ENCODE results near the gene YES1.
"Not testable (repeated sequence)": the region's sequence is repeated elsewhere in the genome, so short reads cannot be mapped to it uniquely, and the experiment has no call there.

The YES1 gene

DNA sequence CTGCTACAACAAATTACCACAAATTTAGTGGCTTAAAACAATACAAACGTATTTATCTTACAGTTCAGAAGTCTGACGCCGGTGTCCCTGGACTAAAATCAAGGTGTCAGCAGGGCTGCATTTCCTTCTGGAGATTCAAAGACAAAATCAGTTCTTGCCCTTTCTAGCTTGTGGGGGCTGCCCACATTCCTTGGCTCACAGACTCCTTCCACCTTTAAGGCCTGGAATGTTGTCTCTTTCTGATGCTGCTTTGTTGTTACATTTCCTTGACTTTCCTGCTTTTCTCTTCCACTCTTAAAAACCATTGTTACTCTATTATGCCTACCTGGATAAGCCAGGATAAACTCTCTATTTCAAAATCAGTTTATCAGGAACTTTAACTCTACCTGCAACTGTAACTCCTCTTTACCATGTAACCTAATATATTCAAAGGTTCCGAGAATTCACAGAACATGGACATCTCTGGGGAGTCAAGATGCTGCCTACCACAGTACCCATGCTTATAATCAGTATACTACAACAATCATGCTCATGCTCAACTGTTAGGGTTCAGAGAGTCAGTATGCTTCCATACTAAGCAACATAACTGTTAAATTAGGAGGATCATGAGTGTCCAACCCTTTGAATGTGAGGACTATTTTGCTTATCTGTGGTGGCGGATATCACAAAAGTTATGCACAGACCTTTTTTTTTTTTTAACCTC is 27.4 kb downstream of the YES1 start:
- no peak for DNase-seq (ENCODE audit: low spot score)

DNA sequence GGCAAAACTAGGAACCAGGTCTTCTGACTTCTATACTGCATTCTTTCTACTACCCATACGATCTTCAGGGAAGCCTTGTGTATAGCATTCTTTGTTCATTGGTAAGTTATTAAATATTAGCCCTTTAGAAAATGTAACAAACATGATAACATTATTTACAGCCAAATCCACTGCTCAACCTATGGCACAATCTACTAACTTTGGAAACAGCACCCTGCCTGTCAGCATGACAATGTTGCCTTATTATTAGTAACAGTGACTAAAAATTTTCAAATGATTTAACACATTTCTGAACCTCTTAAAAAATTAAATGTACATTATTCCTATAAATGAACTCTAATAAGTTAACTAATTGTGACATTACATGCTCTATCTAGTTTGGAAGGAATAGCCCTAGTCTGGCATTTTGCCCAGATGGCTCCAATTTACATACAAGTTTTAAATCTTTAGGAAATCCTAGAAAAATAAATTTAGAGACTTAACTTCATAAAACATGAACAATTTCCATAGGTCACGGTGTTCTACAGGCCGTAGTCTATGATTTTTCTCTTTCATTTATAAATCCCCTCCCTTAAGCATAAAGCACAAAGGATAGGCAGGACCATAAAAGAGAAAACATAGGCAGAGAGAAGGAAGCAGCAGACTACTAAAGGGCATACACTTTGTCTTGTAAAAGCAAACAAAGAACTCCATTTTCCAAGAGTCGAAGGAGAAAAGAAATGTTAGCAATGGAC is 33.7 kb downstream of the YES1 start:
- no peak for DNase-seq (ENCODE audit: low spot score)

DNA sequence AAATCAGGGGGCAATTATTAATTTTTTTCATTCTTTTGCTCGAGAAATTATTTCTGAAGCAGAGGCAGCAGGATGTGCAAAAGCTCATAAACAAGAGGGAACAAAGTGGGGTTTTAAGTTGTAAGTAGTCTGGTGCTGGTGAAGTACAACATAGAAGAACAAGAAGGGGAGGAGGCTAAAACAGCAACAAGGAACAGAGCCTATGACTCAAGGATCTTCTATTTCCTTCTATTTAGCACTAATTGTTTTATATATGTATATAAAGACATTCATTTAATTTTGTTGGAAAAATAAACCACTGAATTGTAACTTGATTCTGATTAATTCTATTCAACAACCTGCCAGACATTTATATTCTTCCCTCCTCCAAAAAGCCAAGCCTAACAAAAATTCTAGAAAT is 35.0 kb downstream of the YES1 start:
- no peak for DNase-seq (ENCODE audit: low spot score)

DNA sequence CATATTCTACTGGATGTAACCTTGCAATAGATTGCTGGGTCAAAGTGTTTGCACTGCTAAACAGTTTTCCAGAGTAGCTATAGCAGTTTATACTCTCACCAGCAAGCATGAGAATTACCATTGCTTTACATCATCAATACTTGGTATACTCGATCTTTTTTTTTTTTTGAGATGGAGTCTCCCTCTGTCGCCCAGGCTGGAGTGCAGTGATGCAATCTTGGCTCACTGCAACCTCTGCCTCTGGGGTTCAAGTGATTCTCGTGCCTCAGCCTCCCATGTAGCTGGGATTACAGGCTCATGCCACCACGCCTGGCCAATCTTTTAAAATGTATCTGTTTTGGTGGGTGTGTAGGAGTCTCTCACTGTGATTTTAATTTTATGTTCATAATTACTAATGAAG is 36.0 kb downstream of the YES1 start:
- DNase-seq (ENCODE audit: low spot score): not testable (repeated sequence)

DNA sequence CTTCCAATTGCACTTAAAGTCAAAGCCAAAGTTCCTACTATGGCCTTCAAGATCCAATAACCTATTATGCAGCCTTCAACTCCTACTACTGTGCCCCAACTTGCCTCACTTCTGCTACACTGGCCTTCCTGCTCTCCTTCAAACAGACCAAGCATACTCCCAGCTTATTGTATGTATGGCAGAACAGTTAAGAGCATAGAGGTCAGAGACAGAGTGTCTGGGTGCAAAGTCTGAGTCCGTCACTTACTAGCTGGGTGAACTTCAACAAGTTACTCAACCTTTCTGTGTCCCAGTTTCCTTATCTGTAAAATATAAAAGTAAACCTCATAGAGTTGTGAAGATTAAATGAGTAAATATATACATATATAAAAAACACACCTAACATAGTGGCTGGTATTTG is 37.2 kb downstream of the YES1 start:
- no peak for DNase-seq (ENCODE audit: low spot score)

DNA sequence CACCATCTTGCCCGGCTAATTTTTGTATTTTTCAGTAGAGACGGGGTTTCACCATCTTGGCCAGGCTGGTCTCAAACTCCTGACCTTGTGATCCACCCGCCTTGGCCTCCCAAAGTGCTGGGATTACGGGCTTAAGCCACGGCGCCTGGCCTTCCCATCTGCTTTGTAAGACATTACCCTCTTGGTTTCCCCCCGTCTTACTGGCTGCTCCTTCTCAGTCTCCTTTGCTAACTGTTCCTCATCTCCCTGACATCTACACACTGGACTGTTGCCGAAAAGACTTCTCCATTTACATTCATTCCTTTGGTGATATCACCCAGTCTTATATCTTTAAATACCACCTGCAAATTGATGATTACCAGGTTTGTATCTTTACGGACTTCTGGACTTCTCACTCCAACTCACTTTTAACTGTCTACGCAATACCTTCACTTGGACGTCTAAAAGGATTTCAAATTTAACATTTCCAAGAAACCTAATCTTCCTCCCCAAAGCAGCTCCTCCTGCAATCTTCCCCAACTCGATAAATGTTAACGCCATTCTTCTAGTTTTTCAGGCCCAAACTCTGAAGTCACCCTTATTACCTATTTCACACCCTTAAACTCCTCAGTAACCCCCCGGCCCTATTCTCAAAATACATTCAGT is 37.9 kb downstream of the YES1 start:
- no peak for DNase-seq (ENCODE audit: low spot score)

DNA sequence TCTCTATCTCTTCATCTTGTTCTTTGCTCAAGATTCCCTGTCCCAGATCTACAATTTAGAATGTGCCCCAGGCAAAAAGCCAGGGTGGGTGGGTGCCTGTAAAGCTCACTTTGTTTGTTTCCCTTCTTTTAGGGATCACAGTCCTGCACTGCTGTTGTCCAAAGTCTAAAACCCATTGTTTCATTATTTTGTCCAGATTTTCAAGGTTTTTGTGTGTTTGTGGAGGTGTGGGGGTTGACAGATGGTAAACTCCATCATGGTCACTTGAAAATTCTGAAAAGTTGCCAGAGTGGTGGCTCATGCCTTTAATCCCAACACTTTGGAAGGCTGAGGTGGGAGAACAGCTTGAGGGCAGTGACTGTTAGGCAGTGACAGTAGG is 41.5 kb downstream of the YES1 start:
- peak; percentile 15 for DNase-seq (ENCODE audit: low spot score)

DNA sequence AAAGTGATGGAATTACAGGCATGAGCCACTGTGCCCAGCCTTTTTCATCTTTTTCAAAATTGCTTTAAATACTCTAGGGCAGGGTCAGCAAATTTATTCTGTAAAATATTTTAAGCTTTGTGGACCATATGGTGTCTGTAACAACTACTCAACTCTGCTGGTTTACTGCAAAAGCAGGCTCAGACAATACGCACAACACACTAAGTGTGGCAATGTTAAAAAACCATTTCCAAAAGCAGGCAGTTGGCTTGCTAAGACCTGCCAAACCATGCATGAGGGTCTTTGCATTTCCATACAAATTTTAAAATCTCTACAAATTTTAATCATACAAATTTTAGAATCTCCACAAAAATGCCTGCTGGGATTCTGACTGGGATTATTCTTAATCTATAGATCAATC is 44.1 kb downstream of the YES1 start:
- DNase-seq (ENCODE audit: low spot score): no peak

DNA sequence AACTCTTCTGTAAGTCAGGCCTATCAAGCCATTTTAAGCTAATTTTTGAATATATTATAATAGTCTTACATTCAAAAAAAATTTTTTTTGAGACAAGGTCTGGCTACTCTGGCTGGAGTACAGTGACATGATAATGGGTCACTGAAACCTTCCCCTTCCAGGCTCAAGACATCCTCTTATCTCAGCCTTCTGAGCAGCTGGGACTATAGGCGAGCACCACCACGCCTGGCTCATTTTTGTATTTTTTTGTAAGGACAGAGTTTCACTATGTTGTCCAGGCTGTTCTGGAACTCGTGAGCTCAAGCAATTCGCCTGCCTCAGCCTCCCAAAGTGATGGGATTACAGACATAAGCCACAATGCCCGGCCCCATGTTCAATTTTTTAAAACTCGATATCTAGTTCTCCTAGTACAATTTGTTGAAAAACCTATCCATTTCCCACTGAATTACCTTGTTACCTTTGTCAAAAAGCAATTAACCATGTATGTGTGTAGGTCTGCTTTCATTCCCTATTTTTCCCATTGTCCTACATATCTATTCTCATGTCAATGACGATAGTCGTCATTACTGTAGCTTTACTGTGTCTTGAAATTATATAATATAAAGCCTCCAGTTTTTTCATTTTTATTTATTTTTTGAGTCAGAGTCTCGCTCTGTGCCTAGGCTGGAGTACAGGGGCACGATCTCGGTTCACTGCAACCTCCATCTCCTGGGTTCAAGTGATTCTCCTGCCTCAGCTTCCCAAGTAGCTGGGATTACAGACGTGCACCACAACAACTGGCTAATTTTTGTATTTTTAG is 44.8 kb downstream of the YES1 start:
- DNase-seq (ENCODE audit: low spot score): no peak

DNA sequence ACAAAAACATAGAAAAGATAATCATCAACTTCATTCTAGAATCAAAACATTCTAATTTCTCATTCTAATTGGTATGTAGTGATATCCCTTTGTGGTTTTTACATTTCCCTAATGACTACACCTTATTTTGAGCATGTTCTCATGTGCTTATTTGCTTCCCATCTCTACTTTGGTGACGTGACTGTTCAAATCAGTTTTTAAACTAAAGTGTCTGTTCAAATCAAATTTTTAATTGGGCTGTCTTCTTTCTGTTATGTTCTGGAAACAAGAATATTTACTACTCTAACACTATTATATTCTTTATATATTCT is 45.5 kb downstream of the YES1 start:
- DNase-seq (ENCODE audit: low spot score): no peak

DNA sequence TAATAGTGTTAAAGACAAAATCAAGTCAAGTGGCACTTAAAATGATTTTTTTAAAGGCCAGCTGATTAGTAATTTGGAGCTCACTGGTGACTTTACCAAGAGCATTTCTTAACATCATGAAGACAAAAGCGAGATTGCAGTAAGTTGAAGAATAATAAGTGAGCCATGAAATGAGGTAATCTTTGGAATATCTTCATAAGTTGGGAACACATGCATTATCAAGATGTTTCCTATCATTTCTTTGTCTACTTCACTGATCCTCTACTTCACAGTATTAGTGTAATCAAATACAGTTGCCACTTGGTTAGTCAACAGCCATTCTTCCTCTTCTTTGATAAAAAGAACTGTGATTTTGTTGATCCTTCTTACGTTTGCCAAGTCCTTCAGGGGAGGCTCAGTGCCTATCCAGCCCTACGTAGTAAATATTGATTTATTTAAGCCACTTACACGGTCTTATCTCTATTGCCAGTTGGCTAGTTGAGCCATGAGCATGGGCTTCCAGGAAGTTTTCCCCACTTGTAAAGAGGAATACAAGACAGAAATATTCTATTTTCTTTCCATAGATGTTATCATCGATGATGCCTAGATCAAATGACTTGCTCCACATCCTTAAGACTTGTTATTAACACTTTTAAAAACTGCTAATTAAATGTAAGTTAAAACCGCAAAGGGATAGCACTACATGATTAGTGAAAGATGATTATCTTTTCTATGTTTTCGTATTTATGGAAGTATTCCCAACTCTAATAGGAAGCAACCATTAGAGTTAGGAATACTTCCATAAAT is 46.1 kb downstream of the YES1 start:
- DNase-seq (ENCODE audit: low spot score): no peak

DNA sequence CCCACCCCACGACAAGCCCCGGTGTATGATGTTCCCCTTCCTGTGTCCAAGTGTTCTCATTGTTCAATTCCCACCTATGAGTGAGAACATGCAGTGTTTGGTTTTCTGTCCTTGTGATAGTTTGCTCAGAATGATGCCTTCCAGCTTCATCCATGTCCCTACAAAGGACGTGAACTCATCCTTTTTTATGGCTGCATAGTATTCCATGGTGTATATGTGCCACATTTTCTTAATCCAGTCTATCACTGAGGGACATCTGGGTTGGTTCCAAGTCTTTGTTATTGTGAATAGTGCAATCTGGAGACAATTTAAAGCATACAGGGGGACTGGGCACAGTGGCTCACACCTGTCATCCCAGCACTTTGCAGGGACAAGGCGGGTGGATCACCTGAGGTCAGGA is 52.2 kb downstream of the YES1 start:
- not testable (repeated sequence) for DNase-seq (ENCODE audit: low spot score)

DNA sequence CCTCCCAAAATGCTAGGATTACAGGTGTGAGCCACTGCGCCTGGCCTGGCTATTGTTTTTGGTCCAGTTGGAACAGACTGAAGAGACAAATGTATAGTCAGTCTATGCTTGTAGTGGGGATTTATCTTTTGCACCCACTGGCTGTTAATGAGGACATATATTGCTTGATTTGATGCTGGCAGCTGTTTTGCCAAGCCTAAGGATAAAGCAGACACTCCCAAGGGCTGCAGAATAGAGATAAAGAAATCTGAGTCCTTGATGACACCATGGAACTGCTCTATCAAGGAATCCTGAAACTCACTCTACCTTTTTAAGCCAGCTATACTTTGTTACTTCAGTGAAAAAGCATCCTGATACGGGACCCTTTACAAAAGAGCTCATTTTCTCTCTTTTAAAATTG is 56.5 kb downstream of the YES1 start:
- no peak for DNase-seq (ENCODE audit: low spot score)

DNA sequence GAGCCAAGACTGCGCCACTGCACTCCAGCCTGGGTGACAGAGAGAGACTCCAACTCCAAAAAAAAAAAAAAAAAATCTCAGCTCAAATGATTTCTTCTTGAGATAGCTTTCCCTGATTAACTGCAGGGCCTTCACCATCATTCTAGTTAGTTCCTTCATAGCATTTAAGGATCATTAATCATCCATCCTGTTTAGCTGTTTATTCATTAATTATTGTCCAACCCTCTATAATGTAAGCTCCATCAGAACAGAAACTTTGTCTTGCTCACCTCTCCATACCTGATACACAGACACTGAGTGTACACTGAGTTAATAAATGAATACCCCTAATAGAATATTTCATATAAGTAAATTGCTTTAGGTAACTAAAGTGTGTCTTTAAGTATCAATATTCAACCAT is 57.4 kb downstream of the YES1 start:
- no peak for DNase-seq (ENCODE audit: low spot score)

DNA sequence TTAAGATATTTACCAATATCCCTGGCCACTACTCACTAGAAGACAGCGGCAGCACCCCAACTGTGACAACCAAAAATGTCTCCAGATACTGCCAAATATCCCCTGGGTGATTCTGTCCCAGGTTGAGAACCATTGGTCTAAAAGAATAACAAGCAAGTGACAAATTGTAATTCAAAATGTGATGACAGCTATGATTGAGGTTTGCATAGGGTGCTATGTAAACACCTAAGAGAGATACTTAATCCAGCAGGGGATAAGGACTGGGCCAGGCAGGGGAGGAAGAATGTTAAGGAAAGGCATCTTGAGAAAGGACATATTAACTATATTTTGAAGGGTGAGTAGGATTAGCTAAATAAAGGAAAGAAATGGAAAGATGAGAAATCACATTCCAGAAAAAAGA is 61.6 kb downstream of the YES1 start:
- no peak for DNase-seq (ENCODE audit: low spot score)

DNA sequence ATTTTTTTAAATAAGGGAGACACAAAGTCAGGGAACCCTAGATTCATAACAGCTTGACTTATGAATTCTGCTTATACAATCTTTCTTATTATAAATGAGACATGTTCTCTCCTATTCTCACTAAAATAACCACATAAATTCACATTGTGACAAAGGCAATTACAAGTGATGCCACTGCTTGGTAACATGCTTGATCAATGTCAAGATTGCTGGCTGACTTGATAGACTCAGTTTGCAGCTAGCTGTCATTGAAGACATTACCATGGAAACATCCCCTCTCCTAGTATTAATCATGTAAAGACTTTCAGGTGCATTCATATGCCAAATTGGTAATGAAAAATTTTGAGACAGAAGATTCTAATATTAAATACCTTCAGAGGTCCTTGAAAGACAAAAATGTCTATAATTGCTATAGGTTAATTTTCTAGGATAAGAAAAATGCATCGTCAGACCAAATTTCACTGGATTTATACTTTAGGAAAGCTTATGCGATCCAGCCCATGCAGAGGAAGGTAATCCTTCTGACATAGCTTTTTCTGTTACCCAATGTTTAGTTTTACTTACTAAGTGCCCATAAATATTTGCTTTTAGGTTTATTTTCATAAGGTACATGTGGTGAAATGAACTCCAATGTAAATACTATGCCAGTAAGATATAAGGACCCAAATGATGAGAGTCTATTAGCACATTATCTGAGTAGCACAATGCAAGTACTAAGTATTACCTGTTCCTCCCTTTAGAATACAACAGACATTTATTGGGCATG is 67.0 kb downstream of the YES1 start:
- no peak for DNase-seq (ENCODE audit: low spot score)

DNA sequence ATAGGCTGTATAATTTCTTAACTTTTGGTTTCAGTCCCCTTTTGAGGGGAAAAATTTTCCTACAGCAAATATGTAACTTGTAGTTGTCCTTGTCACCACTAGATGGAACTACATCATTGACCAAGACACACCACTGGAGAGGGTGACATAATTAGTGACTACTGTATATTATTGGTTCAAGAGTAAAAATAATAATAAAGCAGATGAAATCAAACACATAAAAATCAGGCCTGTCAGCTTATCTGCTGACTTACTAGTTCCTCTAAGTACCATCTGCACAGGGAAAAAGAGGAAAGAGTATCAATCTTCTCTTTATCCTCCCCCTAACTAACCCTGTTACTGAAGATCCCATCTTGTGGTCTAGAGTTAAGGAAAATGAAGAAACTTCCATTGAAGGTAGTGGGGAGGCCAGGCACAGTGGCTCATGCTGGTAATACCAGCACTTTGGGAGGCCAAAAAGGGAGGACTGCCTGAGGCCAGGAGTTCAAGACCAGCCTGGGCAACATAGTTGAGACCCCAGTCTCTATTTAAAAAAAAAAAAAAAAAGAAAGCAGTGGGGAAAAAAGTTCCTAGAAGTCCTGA is 70.0 kb downstream of the YES1 start:
- DNase-seq (ENCODE audit: low spot score): peak; percentile 36

DNA sequence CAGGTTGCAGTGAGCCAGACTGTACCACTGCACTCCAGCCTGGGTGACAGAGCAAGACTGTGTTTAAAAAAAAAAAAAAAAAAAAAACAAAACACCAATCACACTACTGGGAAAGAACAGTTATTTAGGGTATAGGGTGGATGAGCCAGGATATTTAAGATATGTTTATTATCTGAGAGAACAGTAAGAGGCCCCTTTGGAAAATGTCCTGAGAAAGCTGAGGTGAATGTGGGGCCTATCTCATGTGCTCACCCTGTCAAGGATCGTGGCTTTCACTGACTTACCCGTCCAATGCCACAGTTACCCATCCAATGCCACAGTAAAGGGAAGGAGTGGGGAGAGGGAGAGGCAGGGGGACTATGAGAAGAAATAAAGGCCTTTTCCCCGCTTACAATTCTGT is 79.7 kb downstream of the YES1 start:
- DNase-seq (ENCODE audit: low spot score): no peak

DNA sequence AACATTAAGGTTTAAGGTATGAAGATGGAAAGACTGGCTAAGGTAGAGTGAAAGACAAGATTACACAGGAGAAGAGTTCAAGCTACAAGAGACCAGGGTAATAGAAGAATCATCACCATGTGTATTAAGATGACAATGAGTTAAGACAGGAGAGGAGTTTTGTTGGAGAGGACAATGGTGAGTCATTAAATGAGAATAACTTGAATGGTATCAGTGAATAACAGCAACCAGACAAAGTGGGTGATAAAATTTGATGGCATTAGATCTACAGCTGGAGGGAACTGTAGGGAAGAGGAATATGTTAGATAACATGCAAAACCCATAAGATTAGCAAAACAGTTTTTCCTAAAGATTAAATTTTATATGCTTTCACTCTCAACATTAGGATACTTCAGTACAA is 80.9 kb downstream of the YES1 start:
- no peak for DNase-seq (ENCODE audit: low spot score)

DNA sequence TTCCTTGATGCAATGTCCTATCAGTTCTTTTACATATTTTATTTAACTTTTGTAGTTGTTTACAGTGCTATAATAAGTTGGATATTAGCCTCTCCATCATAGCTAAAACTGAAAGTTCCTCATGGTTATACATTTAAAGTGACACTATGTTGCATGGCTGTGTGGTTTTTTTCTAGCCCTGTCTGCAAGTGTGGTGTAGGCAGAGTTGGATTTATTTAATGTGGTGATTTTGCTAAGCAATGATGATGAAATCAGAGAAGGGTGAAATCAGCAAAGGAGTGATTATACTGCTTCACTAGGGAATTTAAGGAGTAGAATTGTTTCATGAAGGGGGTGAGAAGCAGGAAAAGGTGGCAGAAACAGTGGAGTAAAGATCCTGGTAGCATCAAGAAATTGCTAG is 81.3 kb downstream of the YES1 start:
- DNase-seq (ENCODE audit: low spot score): no peak

DNA sequence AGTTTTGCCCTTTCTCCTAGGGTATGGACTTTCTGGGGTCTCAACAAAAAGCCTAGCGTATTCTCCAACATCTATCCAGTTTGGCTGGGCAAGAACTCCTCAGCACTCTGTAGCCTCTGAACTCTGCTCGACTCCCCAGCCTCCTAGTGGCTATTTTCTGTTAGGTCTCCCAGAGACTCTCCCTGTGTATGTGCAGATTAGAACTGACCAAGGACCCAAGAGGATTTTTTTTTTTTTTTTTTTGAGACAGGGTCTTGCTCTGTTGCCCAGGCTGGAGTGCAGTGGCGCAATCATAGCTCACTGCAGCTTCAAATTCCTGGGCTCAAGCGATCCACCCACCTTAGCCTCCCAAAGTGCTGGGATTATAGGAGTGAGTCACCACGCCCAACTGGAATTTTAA is 81.9 kb downstream of the YES1 start:
- not testable (repeated sequence) for DNase-seq (ENCODE audit: low spot score)

Measured in LoVo (cell line).